Pancreas (tissue), 10 donors: ENCODE data around the gene PPWD1. TPM values are rescaled to one million over a fixed set of nuclear protein-coding genes. Genes with fewer than 3 reads are reported as not detected.
A peak's percentile ranks its signal among the peaks of the same experiment; 100 is the strongest.

Experiments
- ATAC-seq, 4 donors: fragments of 200-7000 bp; cut with Tn5 transposase; one replicate each; pipeline versions ENCODE4 v1.8.0 to v1.9.1; 2020; ENCODE audit warnings: mild to moderate bottlenecking in 4 of 4, moderate library complexity in 4 of 4
- DNase-seq, 6 donors: peaks; one replicate each; pipeline ENCODE4 v3.0.0-alpha.2; 2020
- FAIRE-seq: peaks from 2 replicates; lab custom pipeline; 2012; peaks lifted over from hg19 to GRCh38; lab: Jason Lieb, UNC
- H3K27ac ChIP-seq, 4 donors: fragments of 200-600 bp; sonication (generic); 1 replicate in 3 of 4; 2 replicates in 1 of 4; pipeline versions ENCODE4 v1.5.0 to v1.8.0; 2020
- H3K27me3 ChIP-seq, 4 donors: fragments of 200-600 bp; one replicate each; pipeline ENCODE4 v1.8.0; 2021
- H3K36me3 ChIP-seq, 3 donors: fragments of 200-600 bp; sonication (generic) in 1 of 3; one replicate each; pipeline versions ENCODE4 v1.5.0 to v1.8.0; 2020 to 2021
- H3K4me1 ChIP-seq, 3 donors: fragments of 200-600 bp; one replicate each; pipeline ENCODE4 v1.8.0; 2021
- H3K4me3 ChIP-seq, 4 donors: fragments of 200-600 bp; sonication (generic) in 2 of 4; one replicate each; pipeline versions ENCODE4 v1.5.0 to v1.8.0; 2020 to 2021
- H3K9me3 ChIP-seq, 4 donors: fragments of 200-600 bp; one replicate each; pipeline ENCODE4 v1.8.0; 2021
- CTCF ChIP-seq, 4 donors: fragments of 200-600 bp; sonication (generic) in 3 of 4; IDR thresholded peaks; one replicate each; pipeline versions ENCODE4 v1.5.0 to v1.8.0; 2021; ENCODE audit warnings: antibody characterized with exemption in 4 of 4
- WGBS, 2 donors: extraction: QIAGEN DNeasy Blood & Tissue Kit; methylation state at CpG; one replicate each; pipeline ENCODE4 v1.1.7; 2013; 5-methylcytosine and 5-hydroxymethylcytosine counted together
- intact Hi-C, 3 donors: fragments of 100-400 bp; cut with DNase I; formaldehyde crosslinking; loops; one replicate each; pipeline versions ENCODE4 v1.11.1 to v1.14.2; 2022
- polyA plus RNA-seq, 2 donors: library from polyadenylated mRNA; stranded (reverse); fragments of 200-250 nt; gene quantifications; one replicate each; pipeline ENCODE4 v1.2.3, GENCODE V29; 2013
- total RNA-seq, 6 donors: library from RNA; stranded (reverse); fragmentation: NEBNext Ultra II Directional in 4 of 6; extraction: Animal tissue kit (Norgen Biotek cat#: 25700) in 4 of 6; gene quantifications; one replicate each; pipeline versions ENCODE4 v1.2.1 to v1.2.4, GENCODE V29; 2021 to 2023
- donor health status: healthy with polysubstance abuse.
- donor health status: DM: no; HTN: no; CAD: no; lungs with moderate emphysema.
- donor health status: DM: no; HTN: no; CAD: no.
- donor health status: control.
- donor health status: control.
- donor health status: Bipolar disorder and iron deficiency.
- donor health status: DM: yes; HTN: yes; CAD: no.
- donor health status: DM: no; HTN: no; CAD: no.
- donor health status: DM: no; HTN: no; CAD: no.
- donor health status: DM: yes; HTN: yes; CAD: no.

Gene PPWD1
- total and polyA plus RNA-seq, 8 donors, result 7.6 to 40.4 (median 14.2) TPM

DNA sequence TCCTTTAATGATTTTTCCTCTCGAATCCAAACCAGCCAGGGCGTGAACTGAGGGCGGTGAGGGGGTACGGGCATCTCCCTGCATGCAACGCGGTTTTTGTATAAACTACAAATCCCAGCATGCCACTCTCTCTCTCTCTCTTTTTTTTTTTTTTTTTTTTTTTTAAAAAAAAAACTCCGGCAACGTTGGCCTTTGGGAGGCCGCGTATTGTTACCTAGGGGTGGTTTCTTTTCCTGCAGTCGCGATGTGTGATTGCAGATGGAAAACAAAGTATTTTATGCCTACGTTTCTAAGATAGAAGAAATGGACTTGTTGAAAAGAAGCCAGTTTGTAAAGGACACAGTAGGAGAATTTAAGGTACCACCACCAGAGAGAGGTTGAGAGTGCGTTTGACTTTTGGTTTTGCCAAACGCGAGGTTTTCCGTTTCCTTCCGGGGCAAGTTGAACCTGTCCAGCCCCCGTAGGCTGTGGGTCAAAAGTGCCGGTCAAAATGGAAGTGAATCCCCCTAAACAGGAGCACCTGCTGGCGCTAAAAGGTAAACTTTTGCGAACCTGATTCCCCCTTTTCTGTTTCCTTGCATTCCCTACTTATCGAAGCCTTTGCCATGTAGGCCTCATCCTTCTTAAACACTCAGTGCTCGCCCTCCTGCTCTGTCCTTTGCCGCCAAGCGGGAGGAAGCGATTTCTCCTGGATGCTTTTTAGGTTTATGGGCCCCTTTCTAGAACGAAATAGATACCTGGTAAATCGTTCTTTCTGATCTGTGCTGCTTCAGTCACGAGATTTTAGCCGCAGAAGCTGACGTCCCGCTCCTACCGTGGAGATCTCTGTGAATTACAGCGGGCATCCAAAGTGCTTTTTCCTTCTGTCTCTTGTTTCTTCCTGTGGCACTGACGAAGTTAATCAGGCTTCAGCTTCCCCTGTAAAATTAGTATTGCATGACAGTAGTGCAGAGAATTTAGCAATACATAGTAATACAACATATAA, 61.8 kb downstream of the PPWD1 start, which contains the start of the genes SHLD3 and TRAPPC13:
Gene SHLD3 (plus strand): TSS at position 457 of the 985 bp plus-strand sequence. CDS start 4,561 bp downstream, outside the sequence.
Gene TRAPPC13 (plus strand): TSS at position 457 of the 985 bp plus-strand sequence. CDS start 34 bp downstream, at position 491.
- peak within 1 kb of the TSS; percentile 28 to 83 (median 74) for H3K27ac ChIP-seq
- no peak for TF ChIP-seq CTCF (IDR thresholded peaks at IDR 0.05)
- FAIRE-seq (peak; percentile 26), DNase-seq (peak; percentile 62 to 88 (median 80)), ATAC-seq (peak; percentile 87 to 94 (median 91))
- 0 to 1% methylated on average over 36 of the region's 36 CpGs for WGBS, 2 donors
- H3K9me3 ChIP-seq, result no peaks in the 10 kb centered on the region
- no peaks in the 10 kb centered on the region for H3K27me3 ChIP-seq
- peaks cover 9 to 22% (median 19%) of the 10 kb centered on the region in 3 donors for H3K4me1 ChIP-seq
- H3K4me3 ChIP-seq, result peak within 1 kb of the TSS; percentile 66 to 92 (median 79)
- peaks cover 0 to 5% (median 0%) of the 10 kb centered on the region in 3 donors for H3K36me3 ChIP-seq
- intact Hi-C loops, result no loop called here

DNA sequence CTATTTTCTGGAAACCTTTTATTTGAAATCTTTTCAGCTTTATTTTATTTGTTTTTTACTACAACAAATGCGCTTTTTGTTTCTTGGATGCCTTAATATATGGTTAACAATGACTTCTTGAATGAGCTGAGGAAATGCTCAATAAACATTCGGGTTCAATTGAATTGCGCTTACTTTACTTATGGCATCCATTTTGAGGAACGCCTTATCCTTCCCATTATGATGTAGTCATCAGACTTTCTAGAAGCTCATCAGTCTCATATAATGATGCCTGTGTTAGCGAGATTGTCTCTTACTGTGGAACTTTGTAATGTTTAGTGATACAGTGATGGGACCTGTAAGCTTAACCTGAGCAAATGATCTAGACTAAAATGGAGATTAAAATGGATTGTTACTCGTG, 62.6 kb downstream of the PPWD1 start:
- FAIRE-seq (no peak), DNase-seq (no peak), ATAC-seq (no peak)
- Histone ChIP-seq H3K4me3 (peak overlapping the region; percentile 66 to 92 (median 79)), H3K36me3 (peaks cover 0 to 5% (median 0%) of the 10 kb centered on the region in 3 donors), H3K4me1 (peaks cover 9 to 22% (median 19%) of the 10 kb centered on the region in 3 donors), H3K27ac (no peak overlapping the region), H3K9me3 (no peaks in the 10 kb centered on the region), H3K27me3 (no peaks in the 10 kb centered on the region)
- intact Hi-C loops, result no loop called here
- 39 to 51% methylated on average over 6 of the region's 6 CpGs for WGBS, 2 donors
- TF ChIP-seq CTCF (IDR thresholded peaks at IDR 0.05), result no peak

GRCh38 chr5:65630981-65631380, 67.9 kb downstream of the PPWD1 start:
- Histone ChIP-seq H3K4me3 (no peak overlapping the region), H3K9me3 (no peaks in the 10 kb centered on the region), H3K4me1 (peaks cover 0 to 5% (median 2%) of the 10 kb centered on the region in 3 donors), H3K27ac (no peak overlapping the region), H3K36me3 (peaks cover 0 to 5% (median 0%) of the 10 kb centered on the region in 3 donors), H3K27me3 (no peaks in the 10 kb centered on the region)
- DNase-seq (no peak), ATAC-seq (no peak), FAIRE-seq (no peak)
- no peak for TF ChIP-seq CTCF (IDR thresholded peaks at IDR 0.05)
- intact Hi-C loops, result no loop called here

Other genes starting within 250 kb of the PPWD1 start
- under 1 TPM; 0.14 to 0.47 (median 0.30) TPM for gene ADAMTS6, start 81.4 kb upstream of the PPWD1 start, total RNA-seq
- under 1 TPM; 0.19 to 0.70 TPM for gene ADAMTS6, start 81.4 kb upstream of the PPWD1 start, polyA plus RNA-seq
- 1 to 10 TPM in 2 of 6 donors, under 1 TPM in 4; 0.28 to 1.3 (median 0.79) TPM for gene CENPK, start 128 bp upstream of the PPWD1 start, total RNA-seq
- gene CENPK, start 128 bp upstream of the PPWD1 start, polyA plus RNA-seq, result under 1 TPM; 0.57 to 0.61 TPM
- 1 to 10 TPM; 4.5 to 10.0 (median 5.9) TPM for gene TRIM23, start 61.0 kb downstream of the PPWD1 start, total RNA-seq
- gene TRIM23, start 61.0 kb downstream of the PPWD1 start, polyA plus RNA-seq, result 1 to 10 TPM; 2.1 to 3.6 TPM
- 1 to 10 TPM in 2 of 6 donors, under 1 TPM in 4; 0.51 to 1.5 (median 0.91) TPM for gene SHLD3, start 61.7 kb downstream of the PPWD1 start, total RNA-seq
- gene SHLD3, start 61.7 kb downstream of the PPWD1 start, polyA plus RNA-seq, result 1 to 10 TPM; 1.8 to 2.3 TPM
- gene TRAPPC13, start 61.7 kb downstream of the PPWD1 start, total RNA-seq, result 10 to 100 TPM in 2 of 6 donors, 1 to 10 TPM in 4; 5.6 to 11.9 (median 8.2) TPM
- gene TRAPPC13, start 61.7 kb downstream of the PPWD1 start, polyA plus RNA-seq, result 10 to 100 TPM in 1 of 2 donors, 1 to 10 TPM in 1; 8.1 to 12.1 TPM
- 1 to 10 TPM; 1.5 to 3.8 (median 2.6) TPM for gene SGTB, start 158.8 kb downstream of the PPWD1 start, total RNA-seq
- gene SGTB, start 158.8 kb downstream of the PPWD1 start, polyA plus RNA-seq, result 1 to 10 TPM in 1 of 2 donors, under 1 TPM in 1; 0.84 to 1.7 TPM
- gene NLN, start 158.9 kb downstream of the PPWD1 start, total RNA-seq, result 10 to 100 TPM in 1 of 6 donors, 1 to 10 TPM in 5; 7.0 to 15.0 (median 9.2) TPM
- gene NLN, start 158.9 kb downstream of the PPWD1 start, polyA plus RNA-seq, result 1 to 10 TPM; 1.8 to 1.9 TPM